Measurements from ENCODE around the gene CTNNBIP1. TPM values are rescaled to one million over a fixed set of nuclear protein-coding genes. Genes with fewer than 3 reads are reported as not detected.

The CTNNBIP1 gene
- total RNA-seq, 1 experiment from 2014 or later, result 14.6 TPM

DNA sequence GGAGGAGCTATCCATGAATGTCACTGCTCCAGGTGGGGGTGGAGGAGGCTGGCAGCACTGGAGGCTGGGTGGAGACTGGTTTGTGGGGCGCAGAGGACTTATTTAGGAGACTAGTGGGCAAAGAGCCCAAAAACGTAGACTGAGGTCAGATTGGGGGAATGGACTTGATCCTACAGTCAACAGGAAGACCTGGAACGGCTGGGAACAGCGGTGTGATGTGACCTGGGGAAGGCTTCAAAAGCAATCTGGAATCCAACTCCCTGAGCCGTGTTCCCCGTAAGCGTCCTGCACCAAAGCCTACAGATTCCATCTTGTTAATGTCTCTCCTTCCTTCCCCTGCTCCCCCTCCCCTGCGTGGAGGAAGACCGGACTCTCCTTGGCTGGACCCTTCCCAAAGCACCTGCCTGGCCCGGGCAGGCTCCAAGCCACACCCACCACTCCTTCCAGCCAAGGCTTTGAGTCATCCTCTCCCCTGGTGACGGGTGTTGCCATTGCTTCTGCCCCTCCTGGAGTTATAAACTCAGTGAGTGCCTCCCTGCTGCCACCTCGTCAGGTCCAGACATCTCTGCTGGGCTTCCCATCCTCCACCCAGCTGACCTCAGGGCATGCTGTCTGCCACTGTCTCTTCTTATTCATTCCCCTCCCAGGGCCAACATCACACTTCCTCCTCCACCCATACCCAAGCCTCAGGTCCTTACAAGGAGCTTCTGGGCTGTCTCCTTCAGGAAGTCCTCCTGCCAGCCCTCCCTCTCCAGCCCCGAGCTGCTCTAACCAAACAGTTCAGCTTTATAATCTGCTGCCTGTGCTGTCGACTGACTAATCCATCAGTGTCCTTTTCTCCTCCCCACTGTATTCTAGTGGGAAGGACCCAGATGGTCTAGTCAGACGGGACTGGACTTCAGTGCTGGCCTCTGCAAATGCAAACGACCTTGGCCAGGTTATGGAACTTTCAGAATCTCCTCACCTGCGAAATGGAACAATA, 84.7 kb downstream of the CTNNBIP1 start:
- intact Hi-C loops (cut with micrococcal nuclease; ENCODE audit: unreplicated experiment), result no loop called here
- DNase-seq (ENCODE audit: low spot score), result peak; percentile 58

DNA sequence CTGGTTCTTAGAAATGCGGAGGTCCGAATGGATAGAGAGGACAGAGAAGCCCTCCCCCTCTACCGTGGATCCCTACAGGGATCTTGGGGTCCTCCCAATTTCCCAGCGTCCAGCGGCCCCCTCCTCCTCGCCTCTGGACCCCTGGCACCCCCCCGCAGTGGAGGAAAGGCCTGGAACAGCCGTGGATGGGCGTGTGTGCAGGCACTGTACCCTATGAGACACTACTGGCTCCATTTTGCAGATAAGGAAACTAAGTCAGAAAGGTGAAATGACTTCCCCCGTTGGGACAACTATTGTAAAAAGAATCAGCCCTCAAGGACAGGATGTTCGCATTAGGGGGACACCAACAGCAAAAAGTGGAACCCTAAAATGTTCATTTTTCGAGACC, 85.4 kb downstream of the CTNNBIP1 start:
- Histone ChIP-seq H3K27ac (ENCODE audit: low read depth, low read length, poor library complexity, severe bottlenecking) (no peak overlapping the region), H3K36me3 (ENCODE audit: insufficient read depth, low read length, poor library complexity, severe bottlenecking) (no peaks in the 10 kb centered on the region), H3K9me3 (ENCODE audit: low read depth, low read length, poor library complexity, severe bottlenecking) (no peaks in the 10 kb centered on the region), H3K4me1 (ENCODE audit: insufficient read depth, low read length, poor library complexity, severe bottlenecking) (peaks cover 32% of the 10 kb centered on the region), H3K4me3 (ENCODE audit: low read depth, low read length, poor library complexity, severe bottlenecking) (peak overlapping the region; percentile 94), H3K27me3 (replicated peaks; ENCODE audit: insufficient read depth, low read depth, low read length, poor library complexity) (no peaks in the 10 kb centered on the region)
- no TSS peak for BruUV-seq (replicated peaks)
- ChIA-PET CTCF (no interaction called here), POLR2A (ENCODE audit: low non-redundant PET) (no interaction called here)
- TF ChIP-seq EZH2 (IDR thresholded peaks at IDR 0.05; ENCODE audit: borderline replicate concordance, low read depth, low read length, poor library complexity, severe bottlenecking), result no peak
- DNase-seq (ENCODE audit: low spot score), result no peak
- intact Hi-C loops (cut with micrococcal nuclease; ENCODE audit: unreplicated experiment), result no loop called here

More for the DNA sequence above, 84.7 kb downstream of the CTNNBIP1 start:
- CTCF ChIA-PET, result no interaction called here
- no peaks in the 10 kb centered on the region for H3K27me3 ChIP-seq (replicated peaks; ENCODE audit: insufficient read depth, low read depth, low read length, poor library complexity)
- POLR2A ChIA-PET (ENCODE audit: low non-redundant PET), result interaction anchor here (0.7 kb wide), 1 partner anchor 38 kb away, joined by 3 read pairs; no protein-coding TSS in a partner anchor
- no peak overlapping the region for H3K27ac ChIP-seq (ENCODE audit: low read depth, low read length, poor library complexity, severe bottlenecking)
- peak overlapping the region; percentile 94 for H3K4me3 ChIP-seq (ENCODE audit: low read depth, low read length, poor library complexity, severe bottlenecking)
- TF ChIP-seq EZH2 (IDR thresholded peaks at IDR 0.05; ENCODE audit: borderline replicate concordance, low read depth, low read length, poor library complexity, severe bottlenecking), result no peak
- TF ChIP-seq, protein P1, sequence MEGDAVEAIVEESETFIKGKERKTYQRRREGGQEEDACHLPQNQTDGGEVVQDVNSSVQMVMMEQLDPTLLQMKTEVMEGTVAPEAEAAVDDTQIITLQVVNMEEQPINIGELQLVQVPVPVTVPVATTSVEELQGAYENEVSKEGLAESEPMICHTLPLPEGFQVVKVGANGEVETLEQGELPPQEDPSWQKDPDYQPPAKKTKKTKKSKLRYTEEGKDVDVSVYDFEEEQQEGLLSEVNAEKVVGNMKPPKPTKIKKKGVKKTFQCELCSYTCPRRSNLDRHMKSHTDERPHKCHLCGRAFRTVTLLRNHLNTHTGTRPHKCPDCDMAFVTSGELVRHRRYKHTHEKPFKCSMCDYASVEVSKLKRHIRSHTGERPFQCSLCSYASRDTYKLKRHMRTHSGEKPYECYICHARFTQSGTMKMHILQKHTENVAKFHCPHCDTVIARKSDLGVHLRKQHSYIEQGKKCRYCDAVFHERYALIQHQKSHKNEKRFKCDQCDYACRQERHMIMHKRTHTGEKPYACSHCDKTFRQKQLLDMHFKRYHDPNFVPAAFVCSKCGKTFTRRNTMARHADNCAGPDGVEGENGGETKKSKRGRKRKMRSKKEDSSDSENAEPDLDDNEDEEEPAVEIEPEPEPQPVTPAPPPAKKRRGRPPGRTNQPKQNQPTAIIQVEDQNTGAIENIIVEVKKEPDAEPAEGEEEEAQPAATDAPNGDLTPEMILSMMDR (conservative IDR thresholded peaks at IDR 0.05; ENCODE audit: low read depth, low read length), result no peak
- peaks cover 32% of the 10 kb centered on the region for H3K4me1 ChIP-seq (ENCODE audit: insufficient read depth, low read length, poor library complexity, severe bottlenecking)
- H3K9me3 ChIP-seq (ENCODE audit: low read depth, low read length, poor library complexity, severe bottlenecking), result no peaks in the 10 kb centered on the region
- no TSS peak for BruUV-seq (replicated peaks)
- H3K36me3 ChIP-seq (ENCODE audit: insufficient read depth, low read length, poor library complexity, severe bottlenecking), result no peaks in the 10 kb centered on the region

DNA sequence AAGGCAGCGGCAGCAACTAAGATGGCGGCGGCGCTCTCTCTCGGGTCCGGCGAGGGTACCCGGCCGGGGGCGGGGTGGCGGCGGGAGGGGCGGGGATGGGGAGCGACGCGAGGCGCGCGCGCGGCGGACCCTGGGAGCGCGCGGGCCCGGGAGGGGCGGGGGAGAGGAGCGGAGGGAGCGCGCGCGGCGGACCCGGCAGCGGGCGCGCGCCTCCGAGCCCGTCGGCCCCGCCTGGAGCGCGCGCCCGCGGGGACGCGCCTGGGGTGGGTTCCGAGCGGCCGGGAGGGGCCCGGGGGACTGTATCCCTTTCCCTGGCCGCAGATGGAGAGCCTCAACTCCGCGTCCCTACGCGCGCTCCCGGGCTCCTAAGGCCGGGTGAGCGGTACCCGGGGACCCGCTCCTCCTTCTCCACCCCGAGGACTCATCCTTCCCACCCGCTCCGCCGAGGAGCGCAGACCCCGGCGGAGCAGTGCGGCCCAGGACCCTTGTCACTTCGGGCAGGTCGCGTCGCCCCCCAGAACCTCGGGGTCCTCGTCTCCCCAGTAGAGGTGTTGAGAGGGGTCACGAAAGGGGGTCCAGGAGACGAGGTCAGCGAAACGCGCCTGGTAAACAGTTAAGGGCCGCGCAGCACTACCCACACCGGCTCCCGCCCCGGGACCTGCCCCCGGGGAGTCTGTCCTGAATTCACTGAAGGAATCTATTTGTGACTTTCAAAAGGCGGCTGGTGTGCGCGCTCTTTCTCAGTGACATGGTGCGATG, 85.9 kb downstream of the CTNNBIP1 start, which contains the start of gene CLSTN1:
Gene CLSTN1 (minus strand): TSS at position 23 of the 759 bp plus-strand sequence. CDS start 232 bp downstream, outside the sequence.
- TF ChIP-seq, protein P1 (conservative IDR thresholded peaks at IDR 0.05; ENCODE audit: low read depth, low read length), result no peak
- no peak for TF ChIP-seq EZH2 (IDR thresholded peaks at IDR 0.05; ENCODE audit: borderline replicate concordance, low read depth, low read length, poor library complexity, severe bottlenecking)
- H3K27me3 ChIP-seq (replicated peaks; ENCODE audit: insufficient read depth, low read depth, low read length, poor library complexity), result no peaks in the 10 kb centered on the region
- H3K4me3 ChIP-seq (ENCODE audit: low read depth, low read length, poor library complexity, severe bottlenecking), result peak within 1 kb of the TSS; percentile 94
- peak within 1 kb of the TSS; percentile 60 for H3K27ac ChIP-seq (ENCODE audit: low read depth, low read length, poor library complexity, severe bottlenecking)
- ChIA-PET CTCF (no interaction called here), POLR2A (ENCODE audit: low non-redundant PET) (no interaction called here)
- H3K9me3 ChIP-seq (ENCODE audit: low read depth, low read length, poor library complexity, severe bottlenecking), result no peaks in the 10 kb centered on the region
- intact Hi-C loops (cut with micrococcal nuclease; ENCODE audit: unreplicated experiment), result no loop called here
- peaks cover 32% of the 10 kb centered on the region for H3K4me1 ChIP-seq (ENCODE audit: insufficient read depth, low read length, poor library complexity, severe bottlenecking)
- peak; percentile 95 for DNase-seq (ENCODE audit: low spot score)
- no peaks in the 10 kb centered on the region for H3K36me3 ChIP-seq (ENCODE audit: insufficient read depth, low read length, poor library complexity, severe bottlenecking)
- BruUV-seq (replicated peaks), result no TSS peak

All from A673 (cell line).